Measurements from ENCODE around the gene GLT1D1. TPM values are rescaled to one million over a fixed set of nuclear protein-coding genes. Genes with fewer than 3 reads are reported as not detected.

Gene GLT1D1
- total and polyA plus RNA-seq, 2 donors (not counting 3 experiments of a cell fraction or from before 2014, with no cell fraction given), result not detected

- Histone ChIP-seq H3K9me1 (replicated peaks; ENCODE audit: control insufficient read depth, extremely low read depth, insufficient read depth, low read length) (no peaks in the 10 kb centered on the region), H3K27ac (ENCODE audit: insufficient read depth, low read depth, low read length) (no peak overlapping the region), H3K9ac (replicated peaks; ENCODE audit: extremely low read depth, insufficient read depth, low read length) (no peak overlapping the region), H3K4me2 (ENCODE audit: insufficient read depth, low read length) (no peak overlapping the region), H3K9me3 (replicated peaks; ENCODE audit: control insufficient read depth, insufficient read depth, low read length) (peaks cover 10% of the 10 kb centered on the region), H3K4me1 (ENCODE audit: control insufficient read depth, extremely low read depth, insufficient read depth, low read length) (no peaks in the 10 kb centered on the region), H2AFZ (ENCODE audit: low read depth, low read length) (no peak overlapping the region), H3K27me3 (ENCODE audit: control insufficient read depth in 2 of 2, insufficient read depth in 2 of 2, low read length in 2 of 2) (no peaks in the 10 kb centered on the region), H3K4me3 (replicated peaks in 1 of 3; ENCODE audit: insufficient read depth in 1 of 3, low read depth in 1 of 3, low read length in 3 of 3) (no peak overlapping the region), H3K79me2 (ENCODE audit: control insufficient read depth, insufficient read depth, low read length) (no peaks in the 10 kb centered on the region), H3K36me3 (ENCODE audit: control insufficient read depth in 2 of 2, extremely low read depth in 1 of 2, insufficient read depth in 2 of 2, low read length in 2 of 2) (no peaks in the 10 kb centered on the region), H4K20me1 (replicated peaks; ENCODE audit: control insufficient read depth, extremely low read depth, insufficient read depth, low read length) (no peaks in the 10 kb centered on the region)
- TF ChIP-seq POLR2AphosphoS5 (IDR thresholded peaks at IDR 0.05; ENCODE audit: insufficient read depth, low read depth, low read length) (no peak), FOS (IDR thresholded peaks at IDR 0.05; ENCODE audit: borderline replicate concordance, insufficient read depth, low read length) (no peak), POLR2A (IDR thresholded peaks at IDR 0.05; ENCODE audit: low read depth, low read length) (no peak), GATA2 (IDR thresholded peaks at IDR 0.05; ENCODE audit: insufficient read depth, insufficient read length, low read depth, low read length) (no peak), MAX (IDR thresholded peaks at IDR 0.05; ENCODE audit: insufficient read depth, insufficient read length) (no peak), CTCF (IDR thresholded peaks at IDR 0.05; ENCODE audit: extremely low read depth in 1 of 2, insufficient read depth in 1 of 2, low read depth in 1 of 2, low read length in 2 of 2) (no peak), EZH2 (IDR thresholded peaks at IDR 0.05; ENCODE audit: borderline replicate concordance, low read depth, low read length, severe bottlenecking) (no peak), JUN (IDR thresholded peaks at IDR 0.05; ENCODE audit: borderline replicate concordance, insufficient read depth, insufficient read length, low read depth) (no peak), MYC (IDR thresholded peaks at IDR 0.05; ENCODE audit: low read depth, low read length) (no peak)
- FAIRE-seq (no peak), DNase-seq (ENCODE audit: low read depth, low spot score) (no peak)
- BruUV-seq (replicated peaks), result no TSS peak
- dilution Hi-C loops (cut with MboI; ENCODE audit: extremely low pct_ligation_motif_present, low sequenced_read_pairs), result no loop called here
- intact Hi-C loops (cut with micrococcal nuclease), result no loop called here
- ChIA-PET POLR2A (no interaction called here), CTCF (no interaction called here)
Observed at GRCh38 chr12:128973883-128974681, 120.8 kb downstream of the GLT1D1 start.

Measured in endothelial cell of umbilical vein (primary cell).